Hematopoietic multipotent progenitor cell treated with erythropoietin and hydrocortisone succinate and interleukin-3 and kit ligand, for 17 days (in vitro differentiated cells): ENCODE measurements around the gene P3H4.
"Not testable (repeated sequence)": the region's sequence is repeated elsewhere in the genome, so short reads cannot be mapped to it uniquely, and the experiment has no call there.

Experiments used
- DNase-seq: peaks from one replicate; pipeline ENCODE4 v3.0.0-alpha.2; 2015; ENCODE audit warnings: low spot score

P3H4 gene

GRCh38 chr17:41811549-41812380, at the start of gene P3H4:
Gene P3H4 (minus strand): TSS chr17:41811949. CDS start chr17:41811915, 34 bp downstream.
- DNase-seq: no peak

GRCh38 chr17:41860254-41860931, 48.6 kb upstream of the P3H4 start:
- DNase-seq: no peak

- DNase-seq: not testable (repeated sequence)
Measured at GRCh38 chr17:41851382-41851781, 39.6 kb upstream of the P3H4 start.

DNA sequence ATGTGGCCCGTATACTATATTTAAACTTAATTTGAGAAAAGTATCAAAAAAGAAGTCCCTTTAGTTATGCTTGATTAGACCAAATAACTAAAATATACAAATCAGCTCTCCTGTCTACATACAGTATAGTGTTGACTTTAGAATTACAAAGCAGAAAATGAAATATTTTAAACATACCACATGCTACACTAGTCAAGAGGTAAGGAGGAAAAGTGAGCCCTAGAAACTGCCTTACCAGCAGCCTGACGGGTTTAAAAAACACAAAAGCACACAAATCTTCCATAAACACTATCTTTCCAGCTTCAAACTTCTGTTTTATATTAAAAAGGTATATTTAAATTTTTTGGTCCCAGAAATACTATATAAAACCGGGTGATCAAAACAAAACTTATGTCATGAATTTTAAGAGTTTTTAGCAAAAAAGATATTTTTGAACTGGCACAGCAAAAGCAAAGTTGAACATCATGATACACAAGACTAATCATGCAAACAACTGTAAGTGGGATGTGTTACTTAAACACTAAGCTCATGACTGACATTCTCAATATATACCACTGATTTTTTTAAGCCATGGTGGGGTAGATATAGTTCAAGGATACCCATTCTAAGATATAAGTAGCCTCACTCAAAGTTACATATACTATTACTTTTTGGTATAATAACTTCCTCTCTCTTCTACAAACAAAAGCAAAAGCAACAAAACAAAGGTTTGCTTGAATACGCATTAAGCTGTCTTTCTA, 37.7 kb upstream of the P3H4 start:
- DNase-seq: no peak

- DNase-seq: no peak
Measured at GRCh38 chr17:41848788-41849187, 37.0 kb upstream of the P3H4 start.

DNA sequence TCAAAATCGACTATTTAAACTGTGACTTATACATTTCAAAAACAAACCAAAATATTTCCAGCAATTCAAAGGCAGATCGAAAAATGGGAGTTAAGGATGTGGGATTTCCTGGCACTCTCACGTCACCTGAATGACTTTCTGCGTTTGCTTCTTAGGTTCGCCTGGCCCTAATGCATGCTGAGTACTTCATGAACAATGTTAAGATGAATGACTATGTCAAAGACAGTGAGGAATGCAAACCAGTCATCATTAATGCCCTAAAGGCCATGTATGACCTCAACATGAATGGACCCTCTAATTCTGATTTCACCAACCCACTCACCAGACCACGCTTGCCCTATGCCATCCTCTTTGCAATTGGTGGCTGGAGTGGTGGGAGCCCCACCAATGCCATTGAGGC, 33.2 kb upstream of the P3H4 start:
- DNase-seq: no peak

- not testable (repeated sequence) for DNase-seq
Measured at GRCh38 chr17:41840781-41841180, 29.0 kb upstream of the P3H4 start.

GRCh38 chr17:41839448-41839847, 27.7 kb upstream of the P3H4 start:
- DNase-seq: not testable (repeated sequence)

GRCh38 chr17:41837761-41838538, 26.2 kb upstream of the P3H4 start, which contains the start of gene KLHL10:
Gene KLHL10 (plus strand): TSS chr17:41837825. CDS start chr17:41837933, 108 bp downstream.
- no peak for DNase-seq

DNA sequence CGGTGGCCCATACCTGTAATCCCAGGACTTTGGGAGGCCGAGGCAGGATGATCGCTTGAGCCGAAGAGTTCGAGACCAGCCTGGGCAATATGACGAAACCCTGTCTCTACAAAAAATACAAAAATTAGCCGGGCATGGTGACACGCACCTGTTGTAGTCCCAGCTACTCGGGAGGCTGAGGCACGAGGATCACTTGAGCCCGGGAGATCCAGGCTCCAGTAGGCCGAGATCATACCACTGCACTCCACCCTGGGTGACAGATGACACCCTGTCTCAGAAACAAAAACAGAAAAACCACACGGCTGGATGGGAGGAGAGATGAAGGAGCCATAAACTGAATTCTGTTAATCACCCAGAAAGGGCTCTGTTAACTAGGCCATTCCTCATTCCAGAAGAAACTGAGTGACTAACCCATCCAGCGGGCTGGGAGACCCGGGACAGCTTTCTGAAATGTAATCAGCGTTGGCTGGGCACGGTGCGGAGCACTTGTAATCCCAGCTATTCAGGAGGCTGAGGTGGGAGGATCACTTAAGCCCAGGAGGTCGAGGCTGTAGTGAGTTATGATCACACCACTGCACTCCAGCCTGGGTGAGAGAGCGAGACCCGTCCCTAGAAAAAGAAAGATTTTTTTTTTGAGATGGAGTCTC, 24.9 kb upstream of the P3H4 start:
- DNase-seq: no peak

DNA sequence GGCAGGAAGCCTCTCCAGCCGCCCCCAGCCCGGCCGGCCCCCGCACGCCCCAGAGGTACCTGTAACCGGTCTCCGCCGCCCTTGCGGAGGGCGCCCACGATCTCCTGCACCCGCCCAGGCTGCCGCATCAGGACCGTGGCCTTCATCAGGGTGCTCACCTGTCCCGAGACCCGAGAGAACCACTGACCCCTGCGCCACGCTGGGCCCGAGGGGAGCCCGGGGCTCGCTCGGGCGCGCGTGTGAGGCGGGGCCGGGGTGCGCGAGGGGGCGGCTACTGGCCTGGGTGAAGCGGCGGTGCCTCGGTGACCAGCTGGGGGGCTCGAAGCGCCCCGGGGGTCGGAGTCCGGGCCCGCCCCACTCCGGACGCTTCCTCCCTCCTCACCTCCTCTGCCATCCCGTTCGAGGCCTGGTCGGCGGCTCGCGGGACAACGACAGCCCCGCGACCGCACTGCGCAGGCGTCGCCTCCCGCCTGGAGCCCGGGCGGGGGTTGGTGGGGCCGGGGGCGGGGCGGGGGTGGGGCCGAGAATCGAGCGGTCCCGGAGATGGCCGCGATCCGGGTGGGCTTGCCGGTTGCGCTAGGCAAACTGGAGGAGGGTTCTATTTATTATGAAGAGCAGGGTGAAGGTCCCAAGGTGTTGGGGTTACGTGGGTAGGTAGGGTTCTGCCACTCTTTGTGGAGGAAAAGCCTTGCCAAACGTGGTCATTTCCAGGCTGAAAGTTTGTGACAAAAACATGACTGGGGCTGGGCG, 24.2 kb upstream of the P3H4 start, which contains the start of gene NT5C3B:
Gene NT5C3B, minus strand, starts transcription at position 433 of the 750 bp plus-strand sequence. Its CDS starts 39 bp downstream, at position 394.
- no peak for DNase-seq

DNA sequence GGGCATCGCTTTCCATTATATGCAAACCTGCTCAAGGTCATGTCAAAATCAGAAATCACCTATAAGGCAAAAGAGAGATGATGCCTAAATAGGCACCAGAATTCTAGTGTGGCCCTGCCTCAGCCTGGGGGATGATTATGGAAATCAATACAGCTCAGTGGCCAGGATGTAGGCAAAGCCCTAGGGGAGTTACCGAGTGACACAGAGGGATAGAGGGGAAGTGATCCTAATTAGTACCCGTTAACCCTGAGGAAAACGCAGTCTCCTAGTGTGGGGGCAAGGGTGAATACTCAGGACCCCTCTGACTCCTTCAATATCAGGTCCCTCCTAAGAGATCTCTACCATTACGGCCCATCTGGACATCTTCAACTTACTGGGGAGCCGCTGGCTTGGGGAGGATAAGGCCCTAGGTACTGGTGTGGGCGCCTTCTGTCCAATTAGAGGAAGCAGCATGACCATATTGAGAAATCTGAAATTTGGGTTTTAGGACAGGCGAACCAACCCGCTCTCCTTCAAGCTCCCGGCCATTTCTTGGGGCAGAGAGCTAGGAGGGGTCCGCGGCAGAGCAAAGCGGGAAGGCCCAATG, 23.6 kb upstream of the P3H4 start:
- no peak for DNase-seq

- not testable (repeated sequence) for DNase-seq
Measured at GRCh38 chr17:41829961-41830360, 18.2 kb upstream of the P3H4 start.

GRCh38 chr17:41825175-41825845, 13.6 kb upstream of the P3H4 start:
- no peak for DNase-seq

GRCh38 chr17:41824086-41824485, 12.3 kb upstream of the P3H4 start:
- DNase-seq: no peak

DNA sequence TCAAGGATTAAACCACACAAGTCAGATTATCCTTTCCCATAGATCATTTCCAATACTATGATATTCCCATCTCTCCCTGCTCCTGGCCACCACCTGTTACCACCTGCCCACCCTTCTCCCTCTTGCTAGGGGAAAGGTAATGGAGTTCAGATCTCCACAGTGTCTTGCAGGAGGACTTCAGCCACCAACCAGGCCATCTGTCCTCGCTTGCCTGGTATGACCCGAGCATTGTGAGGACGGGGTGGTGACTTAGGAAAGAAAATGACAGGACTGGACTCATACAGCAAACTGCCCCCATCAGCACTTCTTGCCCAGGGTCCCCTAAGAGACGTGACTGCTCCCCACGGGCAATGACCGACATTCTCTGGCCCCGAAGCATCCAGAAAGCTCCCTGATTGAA, 11.8 kb upstream of the P3H4 start:
- DNase-seq: no peak

- no peak for DNase-seq
Measured at GRCh38 chr17:41823141-41823524, 11.4 kb upstream of the P3H4 start.

GRCh38 chr17:41822216-41823140, 10.7 kb upstream of the P3H4 start:
- no peak for DNase-seq
